Endothelial cell of umbilical vein (primary cell): Measurements from ENCODE around the gene MSX2. TPM values are rescaled to one million over a fixed set of nuclear protein-coding genes. Genes with fewer than 3 reads are reported as not detected.

Experiments
- BruUV-seq: library from RNA; stranded (reverse); fragments of 400-500 nt; replicated peaks from 2 replicates; lab custom pipeline; 2021; lab: Mats Ljungman, UMichigan
- CTCF ChIA-PET: fragments of 300-600, 350-600 bp; sonication (Branson Sonifier 250); formaldehyde crosslinking; loops from one replicate; lab custom pipeline; 2021; ENCODE audit warnings: antibody characterized with exemption, inconsistent platforms; lab: Charles Lee
- POLR2A ChIA-PET: fragments of 300-600, 350-600 bp; sonication (Branson Sonifier 250); formaldehyde crosslinking; loops from one replicate; lab custom pipeline; 2021; ENCODE audit warnings: antibody characterized with exemption, inconsistent platforms; lab: Charles Lee
- DNase-seq: peaks from one replicate; pipeline ENCODE4 v3.0.0-alpha.2; 2011; ENCODE audit warnings: low read depth, low spot score
- FAIRE-seq: peaks from 2 replicates; lab custom pipeline; 2011; peaks lifted over from hg19 to GRCh38; lab: Jason Lieb, UNC
- H2AFZ ChIP-seq: 2 replicates; pipeline ENCODE4 v1.6.0; 2012; ENCODE audit warnings: low read depth, low read length, control low read depth, inconsistent platforms
- H3K27ac ChIP-seq: 2 replicates; pipeline ENCODE4 v1.5.1; 2011; ENCODE audit warnings: low read depth, mild to moderate bottlenecking, control low read depth, low read length, moderate library complexity; ENCODE audit not compliant: insufficient read depth
- H3K27me3 ChIP-seq, 2 experiments: 2 replicates each; pipeline versions ENCODE4 v1.6.0 to v1.6.1; 2011; ENCODE audit warnings: low read length in 2 of 2, mixed read lengths in 1 of 2; ENCODE audit not compliant: control insufficient read depth in 2 of 2, insufficient read depth in 2 of 2
- H3K36me3 ChIP-seq, 2 experiments: 2 replicates in 1 of 2; 3 replicates in 1 of 2; pipeline ENCODE4 v1.5.1; 2011; ENCODE audit warnings: low read length in 2 of 2, mild to moderate bottlenecking in 1 of 2, moderate library complexity in 1 of 2; ENCODE audit not compliant: control insufficient read depth in 2 of 2, insufficient read depth in 2 of 2; ENCODE audit errors: extremely low read depth in 1 of 2
- H3K4me1 ChIP-seq: 3 replicates; pipeline ENCODE4 v1.5.1; 2011; ENCODE audit warnings: mild to moderate bottlenecking, low read length; ENCODE audit not compliant: control insufficient read depth, insufficient read depth; ENCODE audit errors: extremely low read depth
- H3K4me2 ChIP-seq: 2 replicates; pipeline ENCODE4 v1.6.1; 2011; ENCODE audit warnings: low read length, control low read depth, mixed read lengths; ENCODE audit not compliant: insufficient read depth
- H3K4me3 ChIP-seq, 3 experiments: fragments of 200-600 bp in 1 of 3; sonication (generic), shearing (Covaris generic) in 1 of 3; replicated peaks in 1 of 3; 2 replicates each; pipeline ENCODE4 v1.5.1; 2011 to 2016; ENCODE audit warnings: control low read depth in 3 of 3, low read length in 3 of 3, mild to moderate bottlenecking in 2 of 3, inconsistent platforms in 1 of 3, low read depth in 1 of 3, moderate library complexity in 1 of 3; ENCODE audit not compliant: insufficient read depth in 1 of 3
- H3K79me2 ChIP-seq: 2 replicates; pipeline ENCODE4 v1.6.0; 2012; ENCODE audit warnings: low read length, inconsistent platforms; ENCODE audit not compliant: control insufficient read depth, insufficient read depth
- H3K9ac ChIP-seq: replicated peaks from 2 replicates; pipeline ENCODE3; 2011; ENCODE audit warnings: low read length, control low read depth; ENCODE audit not compliant: insufficient read depth; ENCODE audit errors: extremely low read depth
- H3K9me1 ChIP-seq: replicated peaks from 3 replicates; pipeline ENCODE4 v1.6.0; 2011; ENCODE audit warnings: mild to moderate bottlenecking, low read length; ENCODE audit not compliant: control insufficient read depth, insufficient read depth; ENCODE audit errors: extremely low read depth
- H3K9me3 ChIP-seq: replicated peaks from 2 replicates; pipeline ENCODE4 v1.5.1; 2012; ENCODE audit warnings: low read length, inconsistent platforms; ENCODE audit not compliant: control insufficient read depth, insufficient read depth
- H4K20me1 ChIP-seq: replicated peaks from 2 replicates; pipeline ENCODE3; 2011; ENCODE audit warnings: mild to moderate bottlenecking, low read length; ENCODE audit not compliant: control insufficient read depth, insufficient read depth; ENCODE audit errors: extremely low read depth
- EZH2 ChIP-seq: IDR thresholded peaks from 2 replicates; pipeline ENCODE4 v1.6.1; 2012; ENCODE audit warnings: borderline replicate concordance, low read depth, mild to moderate bottlenecking, moderate library complexity, low read length, inconsistent platforms; ENCODE audit not compliant: severe bottlenecking
- FOS ChIP-seq: IDR thresholded peaks from 2 replicates; pipeline ENCODE4 v1.6.1; 2011; ENCODE audit warnings: mild to moderate bottlenecking, low read length, moderate library complexity, borderline replicate concordance; ENCODE audit not compliant: insufficient read depth
- GATA2 ChIP-seq: IDR thresholded peaks from 2 replicates; pipeline ENCODE4 v1.7.0; 2011; ENCODE audit warnings: low read depth, mild to moderate bottlenecking, moderate library complexity, mixed read lengths, low read length; ENCODE audit not compliant: insufficient read length, insufficient read depth
- JUN ChIP-seq: IDR thresholded peaks from 2 replicates; pipeline ENCODE4 v1.6.1; 2011; ENCODE audit warnings: borderline replicate concordance, low read depth; ENCODE audit not compliant: insufficient read length, insufficient read depth
- MYC ChIP-seq: IDR thresholded peaks from one replicate; pipeline ENCODE4 v1.6.1; 2011; ENCODE audit warnings: mild to moderate bottlenecking, low read depth, low read length
- POLR2A ChIP-seq: IDR thresholded peaks from 2 replicates; pipeline ENCODE4 v1.6.1; 2012; ENCODE audit warnings: low read depth, mild to moderate bottlenecking, control low read depth, low read length
- POLR2AphosphoS5 ChIP-seq: IDR thresholded peaks from 2 replicates; pipeline ENCODE4 v1.6.1; 2012; ENCODE audit warnings: low read depth, mild to moderate bottlenecking, control low read depth, low read length, moderate library complexity; ENCODE audit not compliant: insufficient read depth
- dilution Hi-C: fragments of 300-500 bp; cut with MboI; formaldehyde crosslinking; loops from one replicate; pipeline ENCODE4 v1.15.0; 2019; ENCODE audit warnings: low sequenced_read_pairs; ENCODE audit not compliant: extremely low pct_ligation_motif_present
- intact Hi-C: fragments of 100-400 bp; cut with micrococcal nuclease; formaldehyde crosslinking; loops from one replicate; pipeline ENCODE4 v1.10.0; 2022
- polyA plus RNA-seq, 4 experiments: library from polyadenylated mRNA; depleted of rRNA in 3 of 4; stranded (reverse) in 3 of 4; unstranded in 1 of 4; fragments of >200 nt; gene quantifications; 2 replicates each; pipeline versions ENCODE4 v1.2.1 to v1.2.3, GENCODE V29; 2011 to 2012; ENCODE audit warnings: missing spikeins in 1 of 4
- total RNA-seq: library from RNA; stranded (reverse); gene quantifications from 2 replicates; pipeline ENCODE4 v1.2.3, GENCODE V29; 2021
- TF ChIP-seq, protein P1 (sequence below), 2 donors: IDR thresholded peaks; 1 replicate in 1 of 2; 2 replicates in 1 of 2; pipeline ENCODE4 v1.5.1; 2011; ENCODE audit warnings: low read length in 2 of 2, mild to moderate bottlenecking in 2 of 2, moderate library complexity in 2 of 2, control low read depth in 1 of 2, inconsistent platforms in 1 of 2, low read depth in 1 of 2; ENCODE audit not compliant: insufficient read depth in 1 of 2; ENCODE audit errors: extremely low read depth in 1 of 2
- TF ChIP-seq, protein P2 (sequence below): IDR thresholded peaks from 2 replicates; pipeline ENCODE4 v1.6.1; 2011; ENCODE audit not compliant: insufficient read depth, insufficient read length

MSX2 gene
- total and polyA plus RNA-seq, 2 donors (not counting 3 experiments of a cell fraction or from before 2014, with no cell fraction given) = not detected

DNA sequence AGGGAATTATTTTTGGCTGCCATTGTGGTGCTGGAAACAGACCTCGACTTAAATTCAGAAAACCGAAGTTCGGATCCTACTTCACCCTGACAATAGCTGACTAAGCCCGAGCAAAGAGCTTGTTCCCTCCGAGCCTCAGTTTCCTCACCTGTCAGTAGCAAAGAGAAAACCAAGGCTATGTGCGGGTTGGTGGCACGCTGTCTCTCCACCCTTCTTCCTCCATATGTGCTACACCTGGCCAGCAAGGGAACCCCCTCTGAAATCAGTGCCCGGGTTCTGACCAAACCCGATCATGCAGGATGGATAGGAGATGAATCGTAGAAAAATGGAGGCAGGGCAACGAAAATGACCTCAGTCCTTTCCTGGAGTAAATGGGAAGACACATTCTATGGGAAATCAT is 16.7 kb upstream of the MSX2 start:
- no peaks in the 10 kb centered on the region for H3K79me2 ChIP-seq
- no peaks in the 10 kb centered on the region for H3K27me3 ChIP-seq
- no peak overlapping the region for H3K4me2 ChIP-seq
- TF ChIP-seq GATA2 = no peak
- TF ChIP-seq FOS = no peak
- TF ChIP-seq MYC = no peak
- TF ChIP-seq, protein P1, sequence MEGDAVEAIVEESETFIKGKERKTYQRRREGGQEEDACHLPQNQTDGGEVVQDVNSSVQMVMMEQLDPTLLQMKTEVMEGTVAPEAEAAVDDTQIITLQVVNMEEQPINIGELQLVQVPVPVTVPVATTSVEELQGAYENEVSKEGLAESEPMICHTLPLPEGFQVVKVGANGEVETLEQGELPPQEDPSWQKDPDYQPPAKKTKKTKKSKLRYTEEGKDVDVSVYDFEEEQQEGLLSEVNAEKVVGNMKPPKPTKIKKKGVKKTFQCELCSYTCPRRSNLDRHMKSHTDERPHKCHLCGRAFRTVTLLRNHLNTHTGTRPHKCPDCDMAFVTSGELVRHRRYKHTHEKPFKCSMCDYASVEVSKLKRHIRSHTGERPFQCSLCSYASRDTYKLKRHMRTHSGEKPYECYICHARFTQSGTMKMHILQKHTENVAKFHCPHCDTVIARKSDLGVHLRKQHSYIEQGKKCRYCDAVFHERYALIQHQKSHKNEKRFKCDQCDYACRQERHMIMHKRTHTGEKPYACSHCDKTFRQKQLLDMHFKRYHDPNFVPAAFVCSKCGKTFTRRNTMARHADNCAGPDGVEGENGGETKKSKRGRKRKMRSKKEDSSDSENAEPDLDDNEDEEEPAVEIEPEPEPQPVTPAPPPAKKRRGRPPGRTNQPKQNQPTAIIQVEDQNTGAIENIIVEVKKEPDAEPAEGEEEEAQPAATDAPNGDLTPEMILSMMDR (IDR thresholded peaks at IDR 0.05; ENCODE audit: extremely low read depth in 1 of 2, insufficient read depth in 1 of 2, low read depth in 1 of 2, low read length in 2 of 2) = no peak
- TF ChIP-seq POLR2A = no peak
- TF ChIP-seq, protein P2, sequence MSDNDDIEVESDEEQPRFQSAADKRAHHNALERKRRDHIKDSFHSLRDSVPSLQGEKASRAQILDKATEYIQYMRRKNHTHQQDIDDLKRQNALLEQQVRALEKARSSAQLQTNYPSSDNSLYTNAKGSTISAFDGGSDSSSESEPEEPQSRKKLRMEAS = no peak
- no peak for TF ChIP-seq POLR2AphosphoS5
- no peak for TF ChIP-seq JUN
- no peak for TF ChIP-seq EZH2
- H2AFZ ChIP-seq = no peak overlapping the region
- POLR2A ChIA-PET = no interaction called here
- H3K4me3 ChIP-seq = no peak overlapping the region
- FAIRE-seq (no peak), DNase-seq (no peak)
- dilution Hi-C loops (no loop called here), intact Hi-C loops (no loop called here)
- CTCF ChIA-PET = no interaction called here
- no TSS peak for BruUV-seq
- no peak overlapping the region for H3K27ac ChIP-seq
- no peak overlapping the region for H3K9ac ChIP-seq
- H3K4me1 ChIP-seq = no peaks in the 10 kb centered on the region
- H3K36me3 ChIP-seq = no peaks in the 10 kb centered on the region
- no peaks in the 10 kb centered on the region for H4K20me1 ChIP-seq
- H3K9me3 ChIP-seq = peaks cover 2% of the 10 kb centered on the region
- no peaks in the 10 kb centered on the region for H3K9me1 ChIP-seq
